ENCODE results near the gene IGF2R.

The IGF2R gene

GRCh38 chr6:160028487-160029275 is 59.8 kb downstream of the IGF2R start:
- no peak for DNase-seq

GRCh38 chr6:160029525-160029924 is 60.6 kb downstream of the IGF2R start:
- DNase-seq = no peak

GRCh38 chr6:160030103-160030502 is 61.2 kb downstream of the IGF2R start:
- DNase-seq = no peak

- no peak for DNase-seq
Observed at GRCh38 chr6:160031442-160031841, 62.6 kb downstream of the IGF2R start.

- no peak for DNase-seq
Observed at GRCh38 chr6:160031871-160032270, 63.0 kb downstream of the IGF2R start.

GRCh38 chr6:160032538-160032937 is 63.7 kb downstream of the IGF2R start:
- no peak for DNase-seq

- no peak for DNase-seq
Observed at GRCh38 chr6:160034036-160034930, 65.4 kb downstream of the IGF2R start.

- DNase-seq = no peak
Observed at GRCh38 chr6:160035241-160035640, 66.4 kb downstream of the IGF2R start.

- DNase-seq = no peak
Observed at GRCh38 chr6:160035693-160036330, 66.9 kb downstream of the IGF2R start.

GRCh38 chr6:160036331-160036695 is 67.4 kb downstream of the IGF2R start:
- DNase-seq = no peak

- no peak for DNase-seq
Observed at GRCh38 chr6:160036790-160037206, 67.9 kb downstream of the IGF2R start.

GRCh38 chr6:160038479-160038878 is 69.6 kb downstream of the IGF2R start:
- no peak for DNase-seq

- no peak for DNase-seq
Observed at GRCh38 chr6:160039441-160039840, 70.6 kb downstream of the IGF2R start.

GRCh38 chr6:160040055-160040454 is 71.2 kb downstream of the IGF2R start:
- no peak for DNase-seq

- no peak for DNase-seq
Observed at GRCh38 chr6:160040527-160041264, 71.8 kb downstream of the IGF2R start.

GRCh38 chr6:160041608-160042007 is 72.7 kb downstream of the IGF2R start:
- no peak for DNase-seq

GRCh38 chr6:160042014-160042773 is 73.3 kb downstream of the IGF2R start:
- DNase-seq = no peak

- DNase-seq = no peak
Observed at GRCh38 chr6:160042788-160043301, 74.0 kb downstream of the IGF2R start.

GRCh38 chr6:160043784-160044183 is 74.9 kb downstream of the IGF2R start:
- DNase-seq = no peak

GRCh38 chr6:160044687-160045086 is 75.8 kb downstream of the IGF2R start:
- no peak for DNase-seq

GRCh38 chr6:160048471-160048870 is 79.6 kb downstream of the IGF2R start:
- DNase-seq = no peak

- DNase-seq = no peak
Observed at GRCh38 chr6:160049346-160049745, 80.5 kb downstream of the IGF2R start.

Measured in stimulated activated CD4-positive, alpha-beta T cell treated with anti-CD3 and anti-CD28 coated beads, Interleukin-4, amount 100 ng/mL, for 1 hour (primary cell).